ENCODE data around the gene EXOC3L2.

Gene EXOC3L2

DNA sequence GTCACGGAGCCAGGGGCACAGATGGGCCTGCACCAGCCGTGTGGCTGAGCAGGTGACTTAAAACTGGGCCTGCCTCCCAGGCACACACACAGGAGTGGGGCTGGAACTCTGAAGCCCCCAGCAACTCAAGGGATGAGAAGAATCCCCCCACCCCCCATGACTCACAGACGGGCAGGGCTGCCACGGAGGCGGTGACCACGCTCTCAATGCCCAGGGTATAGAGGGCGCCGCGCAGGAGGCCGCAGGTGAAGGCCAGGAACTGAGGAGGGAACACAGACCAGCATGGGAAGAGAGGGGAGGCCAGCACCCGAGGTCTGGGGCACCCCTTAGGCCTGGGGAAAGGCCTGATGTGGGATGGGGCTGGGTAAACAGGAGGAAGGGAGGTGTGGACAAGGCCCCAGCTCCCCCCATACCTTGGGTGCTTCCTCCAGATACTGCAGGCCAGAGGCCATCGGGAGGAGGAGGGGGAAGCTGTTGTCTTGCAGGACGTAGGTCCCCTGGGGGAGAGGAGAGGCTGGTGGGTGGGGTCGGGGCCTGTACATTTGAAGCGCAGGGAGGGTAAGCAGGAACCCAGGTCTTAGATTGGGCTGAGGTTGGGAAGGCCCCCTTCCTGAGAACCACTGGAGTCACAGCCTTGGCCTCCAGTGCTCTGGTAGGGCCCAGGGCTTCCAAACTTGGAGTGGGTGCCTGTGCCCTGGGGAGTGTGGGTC lies 81.3 kb downstream of the EXOC3L2 start:
- Histone ChIP-seq H3K4me3 (ENCODE audit: low read length) (no peak overlapping the region), H3K36me3 (ENCODE audit: insufficient read depth, low read depth, low read length) (no peaks in the 10 kb centered on the region), H3K9ac (ENCODE audit: low read depth, low read length) (no peak overlapping the region), H3K9me3 (ENCODE audit: insufficient read depth, low read depth, low read length) (no peaks in the 10 kb centered on the region), H3K27ac (ENCODE audit: low read length) (no peak overlapping the region), H3K27me3 (ENCODE audit: insufficient read depth, low read length) (peaks cover 24% of the 10 kb centered on the region; the same call in 1 of the 2 replicates), H3K4me1 (ENCODE audit: insufficient read depth, low read length) (peaks cover 3% of the 10 kb centered on the region; the same call in 1 of the 2 replicates)

GRCh38 chr19:45163156-45163555 lies 82.1 kb downstream of the EXOC3L2 start:
- H3K27ac ChIP-seq (ENCODE audit: low read length): no peak overlapping the region
- no peaks in the 10 kb centered on the region for H3K36me3 ChIP-seq (ENCODE audit: insufficient read depth, low read depth, low read length)
- no peaks in the 10 kb centered on the region for H3K9me3 ChIP-seq (ENCODE audit: insufficient read depth, low read depth, low read length)
- H3K4me1 ChIP-seq (ENCODE audit: insufficient read depth, low read length): peaks cover 3% of the 10 kb centered on the region; the same call in 1 of the 2 replicates
- no peak overlapping the region for H3K4me3 ChIP-seq (ENCODE audit: low read length)
- peaks cover 25% of the 10 kb centered on the region for H3K27me3 ChIP-seq (ENCODE audit: insufficient read depth, low read length)
- no peak overlapping the region for H3K9ac ChIP-seq (ENCODE audit: low read depth, low read length)

- no peak overlapping the region for H3K9ac ChIP-seq (ENCODE audit: low read depth, low read length)
- H3K27me3 ChIP-seq (ENCODE audit: insufficient read depth, low read length): peaks cover 29% of the 10 kb centered on the region
- H3K27ac ChIP-seq (ENCODE audit: low read length): no peak overlapping the region
- peaks cover 3% of the 10 kb centered on the region; the same call in 1 of the 2 replicates for H3K4me1 ChIP-seq (ENCODE audit: insufficient read depth, low read length)
- H3K4me3 ChIP-seq (ENCODE audit: low read length): no peak overlapping the region
- no peaks in the 10 kb centered on the region for H3K9me3 ChIP-seq (ENCODE audit: insufficient read depth, low read depth, low read length)
- H3K36me3 ChIP-seq (ENCODE audit: insufficient read depth, low read depth, low read length): no peaks in the 10 kb centered on the region
Measured at GRCh38 chr19:45162608-45163143, 82.5 kb downstream of the EXOC3L2 start.

All from iPS-20b (cell line).